Medulla oblongata (tissue), 1 donor: ENCODE measurements around the gene DLG5.
"Not testable (repeated sequence)": the region's sequence is repeated elsewhere in the genome, so short reads cannot be mapped to it uniquely, and the experiment has no call there.

Source experiments
- DNase-seq: peaks from one replicate; pipeline ENCODE4 v3.0.0-alpha.2; 2015; ENCODE audit errors: extremely low spot score

Gene DLG5

DNA sequence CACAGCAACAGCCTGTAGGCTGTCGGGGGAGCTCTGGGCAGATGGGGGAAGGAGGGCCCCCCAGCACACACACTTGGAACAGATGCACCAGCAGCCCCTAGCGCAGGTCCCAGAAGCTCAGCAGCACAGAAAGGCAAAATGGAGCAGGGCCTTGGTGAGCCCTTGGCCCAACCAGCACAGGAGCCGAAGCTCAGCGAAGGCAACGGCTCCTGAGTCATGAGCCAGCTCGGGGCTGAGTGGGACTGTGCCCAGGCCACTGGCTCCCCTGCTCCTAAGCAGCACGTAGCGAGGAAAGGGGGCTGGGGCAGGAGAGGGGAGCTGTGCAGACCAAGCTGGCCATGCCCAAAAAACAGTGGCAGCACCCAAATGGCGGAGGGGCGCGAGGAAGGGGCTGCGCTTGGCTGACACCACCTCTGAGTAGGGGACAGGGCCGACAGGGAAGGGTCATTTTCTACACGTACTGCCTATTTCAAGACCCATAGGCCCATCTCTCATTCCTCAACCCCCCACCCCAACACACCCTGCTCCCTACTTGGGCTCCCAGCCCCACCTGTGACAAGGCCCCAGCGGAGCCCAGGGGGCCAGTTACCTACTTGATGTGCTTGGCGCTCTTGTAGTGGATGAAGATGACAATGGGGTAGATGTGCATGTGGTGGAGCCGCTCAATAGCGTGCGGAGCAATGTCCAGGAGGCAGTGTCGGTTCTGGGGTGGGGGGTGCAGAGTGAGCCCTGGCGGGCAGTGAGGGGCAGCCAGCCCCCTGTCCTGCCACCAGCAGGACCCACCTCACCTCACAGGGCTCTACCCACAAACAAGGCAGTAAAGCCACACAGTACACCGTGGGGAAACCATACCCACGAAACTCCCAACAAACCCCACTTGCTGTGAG, 132.1 kb downstream of the DLG5 start:
- DNase-seq = no peak

DNA sequence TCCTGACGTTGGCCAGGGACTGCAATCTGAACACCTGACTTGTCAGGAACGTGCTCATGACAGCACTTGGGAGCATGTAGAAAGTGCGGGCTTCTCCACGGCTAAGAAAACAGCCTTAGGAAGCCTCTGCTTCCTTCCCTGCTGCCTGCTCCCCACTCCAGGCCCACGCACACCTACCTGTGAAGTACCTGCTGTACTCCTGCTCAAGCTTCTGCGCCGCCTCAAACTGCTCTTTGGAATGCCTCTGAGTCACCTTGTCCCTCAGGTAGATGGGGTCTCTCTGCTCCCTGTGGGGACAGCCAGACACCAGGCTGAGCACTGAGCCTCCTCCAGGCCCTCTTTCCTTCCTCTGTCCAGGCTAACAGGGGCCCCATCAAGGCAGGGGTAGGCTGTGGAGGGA, 132.7 kb downstream of the DLG5 start:
- no peak for DNase-seq

DNA sequence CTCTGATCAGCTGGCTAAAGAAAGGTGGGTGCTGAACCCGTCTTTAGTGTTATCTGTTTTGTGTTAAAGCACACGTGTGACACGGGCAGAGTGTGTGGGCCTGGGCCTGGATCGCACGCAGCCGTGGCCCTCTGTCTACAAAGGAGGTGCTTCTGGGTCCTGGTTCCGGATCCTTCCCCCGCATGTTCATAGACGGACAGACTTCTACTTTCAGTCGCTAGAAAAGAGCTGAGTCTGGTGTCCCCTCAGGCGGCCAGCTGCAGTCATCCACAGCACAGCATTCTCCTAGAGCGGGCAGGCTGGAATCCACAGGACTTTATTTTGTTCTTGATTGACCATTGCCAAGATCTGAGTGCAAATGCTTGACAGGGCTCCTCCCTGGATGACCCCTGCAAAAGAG, 134.4 kb downstream of the DLG5 start:
- no peak for DNase-seq

DNA sequence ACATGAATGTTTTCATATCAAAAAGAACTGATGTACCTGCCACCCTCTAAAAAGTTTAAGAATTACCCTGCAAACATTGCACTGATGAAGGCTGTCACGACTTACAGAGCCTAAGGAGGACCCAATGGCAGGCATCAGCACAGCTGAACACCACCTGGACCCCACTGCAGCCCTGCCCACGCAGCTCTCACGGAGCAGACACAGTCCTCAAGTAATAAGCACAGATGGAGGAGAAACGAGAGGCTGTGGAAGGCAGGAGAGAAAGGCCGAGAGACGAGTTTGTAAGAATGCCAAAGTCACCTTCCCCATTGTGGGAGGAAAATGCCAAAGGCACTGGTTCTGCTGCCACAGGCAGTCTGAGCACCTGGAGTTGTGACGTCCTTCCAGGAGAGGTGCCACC, 135.0 kb downstream of the DLG5 start:
- DNase-seq = no peak

DNA sequence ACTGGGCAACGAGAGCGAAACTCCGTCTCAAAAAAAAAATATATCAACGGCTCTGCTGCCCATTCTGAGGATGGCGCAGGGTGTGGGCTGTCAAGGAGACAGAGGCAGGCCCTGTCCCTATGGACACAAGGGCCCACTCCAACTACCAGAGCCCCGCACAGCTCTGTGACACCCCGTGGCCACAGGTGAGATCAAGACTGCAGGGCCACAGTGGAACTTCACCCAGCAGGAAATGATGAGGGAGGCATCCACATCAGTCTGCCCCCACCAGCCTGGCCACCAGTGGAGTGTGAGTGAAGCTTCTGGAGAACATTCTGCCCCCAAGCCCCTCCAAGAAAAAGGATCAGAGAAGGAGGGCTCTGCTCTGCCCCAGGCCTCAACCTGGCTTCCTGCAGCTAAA, 136.7 kb downstream of the DLG5 start:
- no peak for DNase-seq

DNA sequence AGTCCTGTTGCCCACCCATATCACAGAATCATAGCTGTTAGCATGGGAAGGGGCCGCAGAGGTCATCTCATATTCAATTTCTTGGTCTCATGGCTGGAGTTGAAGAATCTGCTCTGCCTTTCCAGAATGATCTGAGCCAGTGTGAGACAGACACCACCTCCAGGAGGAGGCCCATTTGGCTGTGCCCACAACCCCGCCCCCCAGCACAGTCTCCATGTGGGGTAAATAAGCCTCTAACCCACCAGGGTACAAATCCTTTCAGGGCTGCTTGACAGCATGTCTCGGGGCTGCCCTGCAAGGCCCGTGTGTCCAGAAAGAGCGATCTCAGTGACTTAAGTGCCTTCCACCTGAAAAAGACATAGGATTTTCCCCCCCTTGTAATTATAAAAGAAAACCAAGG, 137.5 kb downstream of the DLG5 start:
- no peak for DNase-seq

DNA sequence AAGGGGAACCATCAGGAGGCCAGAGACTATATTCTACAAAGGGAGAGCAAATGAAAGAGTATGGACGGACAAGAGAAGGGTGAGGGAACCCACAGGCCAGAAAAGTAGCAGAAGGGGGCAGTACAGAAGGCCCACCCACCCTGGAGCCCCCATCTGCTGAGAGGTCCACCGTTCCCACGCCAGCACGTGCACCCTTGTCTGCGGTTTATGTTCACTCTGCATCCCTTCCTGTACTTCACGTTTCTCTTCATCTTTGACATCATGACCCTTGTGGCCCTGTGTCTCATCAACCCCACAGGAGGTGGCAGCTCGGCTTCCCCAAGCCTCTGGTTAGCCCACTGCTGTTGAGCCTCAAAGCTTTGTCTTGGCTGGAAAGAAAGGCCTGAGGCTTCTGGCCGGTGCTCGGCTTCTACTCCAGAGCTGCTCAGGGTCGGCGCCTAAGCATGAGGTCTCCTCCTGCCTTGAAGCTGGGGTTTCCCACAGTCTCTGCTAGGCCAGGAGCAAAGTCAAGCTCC, 138.0 kb downstream of the DLG5 start:
- DNase-seq = no peak

DNA sequence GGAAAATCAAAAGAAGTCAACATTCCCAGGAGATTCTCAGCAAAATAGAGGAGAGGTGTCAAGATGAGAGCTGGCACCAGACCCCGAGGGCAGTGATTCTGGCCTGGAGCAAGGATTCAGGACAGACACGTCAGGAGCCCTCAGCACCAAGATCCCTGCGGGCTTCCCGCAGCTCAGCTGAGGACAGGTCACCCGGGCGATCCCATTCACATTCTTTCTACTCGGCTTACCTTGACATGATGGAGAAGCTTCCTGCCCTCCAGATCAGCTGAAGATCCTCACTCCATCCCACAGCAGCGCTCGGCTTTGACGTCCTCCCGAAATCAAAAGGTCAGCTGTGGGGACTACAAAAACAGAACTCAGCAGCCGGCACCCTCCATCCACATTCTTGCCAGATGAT, 139.1 kb downstream of the DLG5 start:
- DNase-seq = no peak

DNA sequence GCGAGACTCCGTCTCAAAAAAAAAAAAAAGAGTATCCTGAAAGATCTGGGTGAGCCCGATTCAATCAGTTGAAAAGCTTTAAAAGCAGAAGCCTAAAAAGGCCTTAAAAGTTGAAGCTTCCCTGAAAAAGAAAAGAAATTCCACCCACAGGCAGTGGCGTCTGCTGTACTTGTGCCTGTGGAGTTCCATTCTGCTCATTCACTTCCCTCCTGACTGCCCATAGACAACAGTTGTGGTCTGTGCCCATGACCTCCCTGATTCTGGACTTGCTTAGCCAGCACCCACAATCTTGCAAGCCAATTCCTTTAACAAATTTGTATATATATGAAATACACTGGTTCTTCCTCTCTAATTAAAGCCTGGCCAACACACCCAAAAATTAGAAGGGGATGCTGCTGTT, 141.7 kb downstream of the DLG5 start:
- DNase-seq = no peak

DNA sequence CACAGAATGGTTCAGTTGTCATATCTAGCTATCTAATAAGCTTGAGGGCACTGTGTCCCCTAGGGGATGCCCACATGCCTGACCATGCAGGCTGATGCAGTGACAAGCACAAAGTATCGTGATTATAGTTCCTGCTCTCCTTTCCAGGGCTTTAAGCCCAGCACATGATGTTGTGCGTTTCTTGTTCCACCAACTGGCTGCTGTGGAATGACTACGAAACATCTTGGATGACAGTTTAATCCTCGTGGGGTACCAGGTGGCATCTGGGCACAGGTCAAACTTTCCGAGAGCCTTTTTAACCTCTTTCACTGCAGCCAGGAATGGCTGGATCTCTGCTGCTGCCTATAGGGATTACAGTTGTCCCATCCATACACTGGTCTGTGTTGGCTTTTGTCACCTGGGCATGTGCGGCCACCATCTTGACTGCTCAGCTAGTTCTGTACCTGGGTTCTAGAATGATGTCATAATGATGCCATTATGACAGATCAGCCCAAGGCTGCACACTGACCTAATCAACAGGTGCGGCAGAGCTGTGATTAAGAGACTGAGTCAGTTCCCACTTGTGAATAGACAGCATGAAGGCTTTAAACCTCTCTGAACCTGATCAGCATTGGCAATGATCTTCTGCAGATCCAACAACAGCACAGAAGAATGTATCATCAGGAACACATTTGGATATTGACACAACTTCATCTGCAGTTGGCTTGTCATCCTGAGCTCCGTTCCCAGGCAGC, 144.1 kb downstream of the DLG5 start:
- no peak for DNase-seq

DNA sequence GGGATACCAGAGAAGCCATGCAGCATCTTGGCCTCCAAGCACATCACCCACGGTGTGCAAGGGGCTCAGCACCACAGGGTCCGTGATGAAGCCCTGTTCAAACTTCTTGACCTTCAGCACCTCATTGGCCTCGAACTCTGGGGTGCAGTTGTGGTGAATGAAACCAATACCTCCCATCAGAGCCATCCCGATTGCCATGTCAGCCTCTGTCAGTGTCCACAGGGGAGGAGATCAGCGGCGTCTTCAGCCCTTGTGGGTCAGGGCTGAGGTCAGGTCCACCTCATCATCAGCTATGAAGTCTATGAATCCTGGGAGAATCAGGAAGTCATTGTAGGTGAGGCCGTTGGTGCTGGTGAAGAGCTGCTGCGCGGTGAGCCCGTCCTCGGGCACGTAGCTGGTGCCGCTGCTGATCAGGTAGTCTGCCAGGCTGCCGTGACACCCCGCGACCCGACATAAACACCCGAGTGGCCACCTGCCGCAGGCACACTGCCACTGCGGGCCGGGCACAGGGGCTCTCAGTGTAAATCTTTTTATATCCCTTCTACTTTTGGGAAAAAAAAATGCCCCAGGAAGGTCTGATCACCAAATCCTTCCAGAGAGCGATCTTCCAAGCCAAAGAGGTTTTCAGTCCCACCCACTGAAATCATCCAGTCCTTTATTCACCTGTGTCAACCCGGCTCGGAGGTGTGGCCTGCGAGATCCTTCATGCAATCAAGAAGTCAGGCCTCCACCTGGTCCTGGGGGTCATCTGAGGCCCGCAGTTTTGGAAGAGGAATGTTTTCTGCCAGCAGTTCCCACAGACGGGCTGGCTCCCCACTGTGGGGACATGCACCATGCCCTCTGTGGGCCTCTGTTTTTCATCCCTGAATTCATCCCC, 144.9 kb downstream of the DLG5 start:
- no peak for DNase-seq

DNA sequence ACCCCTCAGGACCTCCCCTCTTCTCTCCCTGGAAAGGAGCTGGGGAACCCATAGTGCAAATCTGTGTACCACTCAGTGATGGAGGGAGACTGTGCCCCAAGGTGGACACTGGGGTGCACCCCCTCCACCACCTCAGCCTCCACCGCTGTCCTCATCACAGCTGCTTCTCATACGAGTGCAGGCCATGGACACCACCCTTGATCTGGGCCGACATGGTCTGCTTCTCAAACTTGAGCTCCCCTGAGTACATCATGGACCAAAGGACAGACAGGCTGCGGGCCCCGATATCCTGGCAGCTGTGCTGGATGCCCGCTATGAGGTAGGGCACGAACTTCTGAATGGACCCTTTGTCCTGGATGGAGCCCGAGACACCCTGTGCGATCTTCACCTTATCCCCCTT, 146.4 kb downstream of the DLG5 start:
- DNase-seq = no peak

DNA sequence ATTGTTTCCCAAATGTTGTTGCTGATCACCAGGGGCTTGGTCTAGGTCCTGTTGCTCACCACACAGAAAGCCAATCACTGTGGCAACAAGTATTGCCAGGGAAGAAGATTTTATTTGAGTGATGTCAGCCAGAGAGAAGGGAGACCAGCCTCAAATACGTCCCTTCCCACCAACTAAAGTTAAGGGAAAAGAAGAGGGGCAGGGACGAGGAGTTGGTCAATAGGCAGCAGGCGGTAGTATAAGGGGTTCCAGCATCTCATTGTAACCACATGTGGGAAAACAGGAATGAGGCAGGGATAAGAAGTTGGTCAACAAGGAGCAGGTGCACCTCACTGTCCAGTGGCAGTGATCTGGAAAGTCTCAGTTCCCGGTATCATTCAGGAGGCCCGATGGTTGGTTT, 150.1 kb downstream of the DLG5 start:
- no peak for DNase-seq

DNA sequence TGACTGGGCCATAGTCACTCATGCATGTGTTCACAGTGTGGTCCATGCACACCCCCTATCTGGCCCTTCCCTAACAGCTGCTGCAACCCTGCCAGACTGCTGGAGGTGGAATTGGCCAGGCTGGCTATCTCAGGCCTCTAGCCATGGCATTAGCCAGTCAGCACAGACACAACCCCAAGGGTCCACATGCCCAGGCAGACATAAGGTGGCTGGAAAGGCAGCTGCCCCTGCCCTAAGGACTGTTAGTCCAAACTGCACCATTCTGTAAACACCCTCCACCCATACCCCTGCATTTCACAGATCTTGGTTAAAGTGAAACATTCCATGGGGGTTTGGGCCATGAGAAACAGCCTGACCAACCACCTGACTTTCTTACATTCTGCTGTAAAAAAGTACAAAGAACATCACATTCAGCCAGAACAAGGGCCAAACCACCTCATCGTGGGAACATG, 151.6 kb downstream of the DLG5 start:
- DNase-seq = no peak

DNA sequence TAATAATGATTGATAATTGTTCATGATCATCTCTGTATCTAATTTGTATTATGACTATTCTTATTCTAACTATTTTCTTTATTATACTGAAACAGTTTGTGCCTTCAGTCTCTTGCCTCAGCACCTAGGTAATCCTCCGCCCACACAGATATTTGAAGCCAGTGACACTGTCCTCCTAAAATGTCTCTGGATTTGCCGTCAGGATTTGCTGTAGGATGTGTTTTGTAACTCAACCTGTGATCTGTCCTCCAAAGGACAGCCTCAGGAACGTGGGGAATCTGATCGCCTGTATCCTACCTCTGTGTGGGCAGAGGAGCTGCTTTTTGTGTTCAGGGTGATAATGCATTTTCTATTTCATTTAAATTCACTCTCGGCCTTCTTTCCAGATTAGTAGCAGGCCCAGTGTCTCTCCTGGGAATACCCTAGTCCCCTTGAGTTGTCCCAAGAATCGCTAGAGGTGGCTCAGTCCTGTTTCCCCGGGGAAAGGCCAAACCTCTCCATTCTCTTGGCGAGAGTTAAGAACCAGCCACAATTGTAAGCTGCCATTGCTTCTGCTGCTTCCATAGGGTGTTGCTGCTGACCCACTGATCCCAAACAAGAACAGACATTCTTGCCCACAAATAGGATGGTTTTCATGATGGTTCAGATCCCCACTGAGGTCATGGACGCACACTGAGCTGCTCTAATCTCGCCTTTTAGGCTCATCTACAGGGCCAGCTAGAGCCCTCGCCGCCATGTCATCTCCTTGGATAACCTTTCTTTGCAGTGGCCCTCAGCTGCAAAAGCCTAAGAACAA, 152.7 kb downstream of the DLG5 start:
- no peak for DNase-seq

DNA sequence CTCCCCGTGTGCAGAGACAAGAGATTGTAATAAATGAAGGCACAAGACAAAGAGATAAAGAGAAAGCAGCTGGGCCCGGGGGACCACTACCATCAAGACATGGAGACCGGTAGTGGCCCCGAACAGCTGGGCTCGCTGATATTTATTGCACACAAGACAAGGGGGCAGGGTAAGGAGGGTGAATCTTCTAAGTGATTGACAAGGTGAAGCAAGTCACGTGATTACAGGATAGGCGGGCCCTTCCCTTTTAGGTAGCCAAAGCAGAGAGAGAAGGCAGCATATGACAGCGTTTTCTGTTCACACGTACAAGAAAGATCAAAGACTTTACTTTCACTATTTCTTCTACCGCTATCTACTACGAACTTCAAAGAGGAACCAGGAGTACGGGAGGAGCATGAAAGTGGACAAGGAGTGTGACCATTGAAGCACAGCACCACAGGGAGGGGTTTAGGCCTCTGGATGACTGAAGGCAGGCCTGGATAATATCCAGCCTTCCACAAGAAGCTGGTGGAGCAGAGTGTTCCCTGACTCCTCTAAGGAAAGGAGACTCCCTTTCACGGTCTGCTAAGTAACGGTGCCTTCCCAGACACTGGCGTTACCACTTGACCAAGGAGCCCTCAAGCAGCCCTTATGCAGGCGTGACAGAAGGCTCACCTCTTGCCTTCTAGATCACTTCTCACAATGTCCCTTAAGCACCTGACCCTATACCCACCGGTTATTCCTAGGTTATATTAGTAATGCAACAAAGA, 153.5 kb downstream of the DLG5 start:
- not testable (repeated sequence) for DNase-seq

DNA sequence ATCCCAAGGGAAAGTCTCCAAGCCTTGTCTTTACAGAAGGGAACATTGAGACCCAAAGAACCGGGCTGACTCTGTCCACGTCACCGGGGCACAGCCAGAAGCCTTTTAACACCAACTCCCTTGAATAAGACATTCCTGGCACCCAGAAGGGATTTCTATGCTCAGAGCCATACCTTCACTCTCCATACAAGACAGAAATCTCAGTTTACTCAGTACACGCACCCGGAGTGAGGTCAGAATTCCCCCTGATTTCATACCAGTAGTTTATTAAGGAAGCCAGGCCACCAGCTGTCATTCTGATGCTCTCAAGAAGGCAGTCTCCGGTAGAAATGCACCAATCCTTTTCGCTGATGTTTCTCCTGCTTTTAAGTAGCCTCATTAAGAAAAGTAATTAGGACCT, 154.7 kb downstream of the DLG5 start:
- no peak for DNase-seq

DNA sequence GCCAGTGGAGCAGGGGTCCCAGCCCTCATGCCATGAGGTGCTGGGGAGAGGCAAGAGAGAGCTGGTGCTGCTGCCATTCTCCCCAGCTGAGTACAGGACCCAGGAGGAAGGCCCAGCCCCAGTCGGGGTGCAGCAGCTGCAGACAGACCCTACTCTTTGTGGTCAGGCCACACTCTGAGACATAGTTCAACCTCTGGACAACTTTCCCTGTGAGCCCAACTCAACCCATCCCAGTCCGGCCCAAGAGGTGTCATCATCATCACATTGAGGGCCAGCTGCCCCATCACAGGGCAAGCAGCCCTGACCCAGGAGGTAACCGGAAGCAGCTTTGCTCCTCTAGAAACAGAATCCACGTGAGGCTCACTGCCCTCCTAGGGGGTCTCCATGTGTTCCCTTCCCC, 155.1 kb downstream of the DLG5 start:
- DNase-seq = no peak

DNA sequence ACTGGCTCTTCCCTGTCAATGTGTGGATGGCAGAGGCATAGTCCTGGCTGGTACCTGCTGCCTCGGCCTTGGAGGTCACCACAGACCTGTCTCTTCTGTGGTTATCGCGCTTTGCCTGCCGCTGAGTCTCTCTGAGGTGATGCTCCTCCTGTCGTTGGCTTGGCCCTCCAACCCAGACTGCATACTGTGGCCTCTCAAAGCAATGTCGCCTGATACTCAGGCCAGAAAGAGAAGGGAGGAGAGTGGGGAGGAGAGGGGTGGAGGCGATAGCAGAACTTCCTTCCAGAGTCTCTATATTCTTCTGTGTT, 155.7 kb downstream of the DLG5 start:
- no peak for DNase-seq

DNA sequence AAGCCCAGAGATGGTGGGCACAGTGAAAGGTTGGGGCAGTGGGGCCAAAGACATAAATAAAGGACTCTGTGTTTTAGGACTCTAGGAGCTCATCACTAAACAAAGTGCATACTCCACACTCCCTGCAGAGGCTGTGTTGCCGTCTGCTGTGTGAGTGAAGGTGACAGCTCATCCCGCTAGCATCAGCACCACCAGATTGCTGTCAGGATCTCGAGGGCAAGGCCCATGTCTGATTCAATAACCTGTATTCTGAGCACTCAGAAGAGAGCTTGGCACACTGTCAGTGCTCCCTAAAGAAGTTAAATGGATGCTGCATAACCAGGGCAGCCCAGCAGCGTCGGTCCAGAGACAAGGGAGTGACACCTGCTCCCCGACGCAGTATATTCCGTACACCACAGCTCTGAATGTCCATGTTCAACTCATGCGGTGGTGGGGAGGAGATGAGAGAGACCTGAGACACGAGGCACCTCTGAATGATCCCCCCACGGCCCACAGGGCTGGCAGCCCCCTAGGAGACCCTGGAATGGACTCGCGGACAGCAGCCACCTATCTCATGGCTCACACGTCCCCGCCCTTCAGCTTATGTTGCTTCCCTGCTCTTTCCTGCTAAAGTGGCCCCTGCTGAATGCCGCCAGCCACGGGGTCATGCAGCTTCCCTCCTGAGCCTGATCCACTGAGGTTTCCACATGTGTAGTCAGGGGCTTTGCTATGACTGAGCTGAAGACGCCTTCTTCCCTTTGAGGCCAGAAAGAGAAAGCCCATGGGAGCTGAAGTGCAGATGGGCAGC, 156.3 kb downstream of the DLG5 start:
- no peak for DNase-seq
